ENCODE data around the gene WBP11.

Gene WBP11

DNA sequence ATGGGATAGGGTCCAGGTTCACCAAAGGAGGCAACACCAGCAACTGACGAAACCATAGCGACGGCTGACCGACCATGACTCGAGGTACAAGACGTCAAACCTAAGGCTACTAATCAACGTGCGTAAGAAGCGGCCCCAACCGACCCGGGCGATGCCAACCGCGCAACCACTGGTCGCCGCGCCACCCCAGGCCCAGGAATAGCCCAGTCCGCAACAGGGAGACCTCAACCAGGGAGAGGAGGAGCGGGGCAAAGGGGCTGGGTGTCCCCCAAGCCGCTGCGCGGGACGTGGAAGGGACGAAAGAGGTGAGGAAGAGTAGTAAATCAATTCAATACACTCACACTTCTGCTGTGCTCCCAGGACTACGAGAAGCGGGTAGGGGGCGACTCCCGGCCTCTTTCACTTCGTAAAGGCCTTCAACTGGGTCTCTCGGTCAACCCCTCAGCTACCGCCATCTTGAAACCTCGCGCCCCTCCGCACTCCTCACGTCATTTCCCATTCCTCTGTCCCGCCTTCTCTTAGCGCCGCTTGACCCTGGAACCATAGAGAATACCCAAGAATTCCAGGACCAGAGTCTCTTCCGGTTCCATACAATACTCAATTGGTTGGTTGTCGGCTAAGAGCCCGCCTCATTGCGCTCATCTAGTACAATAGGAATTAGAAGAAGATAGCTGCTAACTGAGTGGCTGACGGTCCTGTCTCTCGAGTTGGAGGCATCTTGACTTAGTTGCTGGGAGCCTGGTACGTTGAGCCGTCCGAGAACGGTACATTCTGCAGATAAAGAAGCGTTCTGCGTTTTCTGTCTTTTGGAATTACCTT, at the start of gene WBP11, which contains the start of gene C12orf60:
Gene WBP11, minus strand, starts transcription at position 468 of the 819 bp plus-strand sequence. CDS start 2,095 bp downstream, outside the sequence.
Gene C12orf60, plus strand, starts transcription at position 660 of the 819 bp plus-strand sequence. CDS start 19,266 bp downstream, outside the sequence.
- DNase-seq, result peak; percentile 99

DNA sequence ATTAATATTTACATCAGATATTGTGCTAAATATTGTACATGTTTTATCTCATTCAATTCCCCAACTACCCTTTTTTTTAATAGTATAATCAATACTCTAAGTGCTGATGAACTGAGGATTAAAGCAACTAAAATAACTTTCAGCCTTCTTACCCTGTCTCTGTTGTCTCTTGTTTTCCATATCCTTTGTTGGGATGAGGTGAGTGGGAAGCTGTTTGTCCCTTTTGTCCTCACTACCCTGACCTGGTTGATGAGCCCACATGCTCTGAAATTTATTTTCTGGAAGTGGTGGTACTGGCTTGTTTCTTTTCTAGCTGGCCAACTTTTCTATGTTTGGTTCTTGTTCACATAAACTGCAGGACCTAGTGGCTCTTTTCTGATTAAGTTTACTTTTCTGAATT, 49.6 kb upstream of the WBP11 start:
- DNase-seq, result no peak

DNA sequence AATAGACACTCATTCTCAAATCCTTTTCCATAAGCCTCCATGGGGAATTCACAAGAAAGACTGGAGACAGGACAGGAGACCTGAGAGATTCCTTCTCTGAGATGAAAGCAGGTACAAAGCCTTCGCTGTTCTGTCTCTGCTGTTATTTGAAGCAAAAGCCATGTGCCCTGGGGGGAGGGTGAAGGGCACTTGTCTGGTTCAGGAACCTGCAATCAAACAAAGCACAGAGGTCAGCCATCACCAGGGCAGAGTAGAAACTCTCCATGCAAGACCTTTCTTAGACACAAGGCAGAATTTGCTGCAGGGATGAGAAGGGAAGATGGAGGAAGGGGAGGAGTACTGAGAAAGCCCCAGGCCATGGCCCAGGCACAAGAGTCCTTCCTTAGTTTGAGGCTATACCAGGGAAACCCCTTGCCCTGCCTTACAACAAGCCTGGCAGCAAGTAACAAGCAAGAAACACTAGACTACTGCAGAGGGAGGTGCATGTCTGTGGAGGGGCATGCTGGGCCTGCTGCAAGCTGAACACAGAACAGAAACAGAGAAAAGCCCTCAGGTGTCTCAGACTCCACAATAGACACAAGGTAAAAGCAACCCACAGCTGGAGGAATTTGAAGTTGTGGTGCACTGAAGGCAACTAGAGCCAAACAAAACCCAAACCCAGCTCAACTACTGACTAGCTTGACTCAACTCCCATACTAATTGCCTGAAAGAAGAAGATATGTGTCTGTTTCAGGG, 47.8 kb upstream of the WBP11 start:
- no peak for DNase-seq

DNA sequence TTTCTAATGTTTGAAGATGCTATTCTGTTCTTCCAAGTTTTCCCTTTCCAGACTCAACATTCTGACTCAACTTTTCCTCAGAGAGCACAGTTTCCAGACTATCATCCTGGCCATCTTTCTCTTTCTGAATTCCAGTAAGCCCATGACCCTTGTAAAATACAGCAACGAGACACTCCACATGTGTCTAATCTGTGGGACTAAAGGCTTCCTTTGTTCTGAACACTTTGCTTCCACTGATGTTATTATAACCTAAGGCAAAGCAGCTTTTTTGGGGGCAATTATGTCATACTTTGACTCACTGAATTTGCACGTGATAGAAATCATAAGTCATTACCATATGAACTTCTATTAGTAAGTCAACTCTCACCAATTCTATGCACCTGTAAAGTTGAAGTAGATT, 46.4 kb upstream of the WBP11 start:
- DNase-seq, result no peak

DNA sequence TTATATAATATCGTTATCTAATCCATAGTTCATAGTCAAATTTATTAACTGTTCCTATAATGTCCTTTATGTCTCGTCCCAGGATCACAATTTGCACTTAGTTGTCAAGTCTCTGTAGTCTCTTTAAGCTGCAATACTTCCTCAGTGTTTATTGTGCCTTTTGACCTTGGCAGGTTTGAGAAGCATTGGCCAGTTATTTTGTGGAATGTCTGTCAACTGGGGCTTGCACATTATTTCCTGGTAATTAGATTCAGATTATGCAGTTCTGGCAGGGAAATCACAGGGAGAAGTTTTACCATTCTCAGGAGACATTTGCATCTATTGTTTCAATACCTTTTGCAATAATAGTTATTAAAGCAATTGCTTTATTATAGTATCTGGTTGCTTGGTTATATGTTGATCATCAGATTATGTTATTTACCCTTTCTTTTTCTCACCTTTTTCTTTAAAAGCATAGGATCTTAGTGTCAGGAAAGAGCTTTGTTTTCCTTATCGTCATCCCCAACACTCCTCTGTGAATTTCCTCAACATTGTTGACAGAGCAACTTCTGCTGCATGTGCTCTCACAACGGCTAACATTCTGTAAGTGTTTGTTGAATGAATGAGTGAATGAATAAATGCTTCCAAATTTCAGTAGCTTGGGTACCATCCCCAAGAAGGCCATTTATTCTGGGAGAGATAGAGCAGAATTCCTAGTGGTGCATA, 43.8 kb upstream of the WBP11 start:
- DNase-seq, result no peak

DNA sequence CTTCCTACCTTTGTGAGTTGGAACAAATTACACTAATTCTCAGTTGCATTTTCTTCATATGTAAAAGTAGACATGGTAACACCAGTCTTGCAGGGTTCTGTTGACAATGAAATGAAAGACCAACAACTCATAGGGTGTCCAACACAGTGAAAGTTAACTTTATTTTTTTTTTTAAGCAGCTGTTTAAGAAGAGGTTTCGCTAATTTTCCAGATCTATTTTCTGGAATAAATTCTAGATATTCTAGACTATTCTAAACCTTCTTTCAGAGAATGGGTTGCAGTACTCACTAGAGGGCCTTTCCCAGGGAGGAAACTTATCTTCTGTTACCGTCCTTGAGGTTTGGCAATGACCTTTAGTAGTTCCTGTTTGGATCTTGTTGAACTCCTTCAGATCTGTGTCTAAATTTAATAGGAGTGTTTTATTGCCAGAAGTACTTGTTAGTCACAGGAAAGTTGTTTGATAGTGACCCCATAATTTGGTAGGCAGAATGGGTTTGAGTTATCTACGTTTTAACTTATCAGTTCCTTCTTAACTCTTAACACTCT, 42.8 kb upstream of the WBP11 start:
- no peak for DNase-seq

DNA sequence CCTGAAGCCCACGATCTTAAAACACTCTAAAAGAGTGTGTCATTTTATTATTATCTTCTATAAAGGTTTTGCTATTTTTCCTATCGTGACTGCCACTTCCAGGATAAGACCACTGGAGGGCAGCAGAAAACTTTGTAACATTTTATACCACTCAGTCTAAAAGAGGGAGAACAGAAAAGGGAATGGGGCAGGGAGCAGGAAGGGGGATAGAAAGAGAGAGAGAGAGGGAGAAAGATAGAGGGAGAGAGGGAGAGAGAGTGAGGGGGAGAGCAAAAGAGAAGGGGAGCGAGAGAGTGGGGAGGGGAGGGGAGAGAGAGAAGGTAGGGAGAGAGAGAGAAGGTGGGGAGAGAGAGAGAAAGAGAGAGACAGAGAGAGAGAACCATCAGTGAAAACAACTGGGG, 42.1 kb upstream of the WBP11 start:
- peak; percentile 3 for DNase-seq

DNA sequence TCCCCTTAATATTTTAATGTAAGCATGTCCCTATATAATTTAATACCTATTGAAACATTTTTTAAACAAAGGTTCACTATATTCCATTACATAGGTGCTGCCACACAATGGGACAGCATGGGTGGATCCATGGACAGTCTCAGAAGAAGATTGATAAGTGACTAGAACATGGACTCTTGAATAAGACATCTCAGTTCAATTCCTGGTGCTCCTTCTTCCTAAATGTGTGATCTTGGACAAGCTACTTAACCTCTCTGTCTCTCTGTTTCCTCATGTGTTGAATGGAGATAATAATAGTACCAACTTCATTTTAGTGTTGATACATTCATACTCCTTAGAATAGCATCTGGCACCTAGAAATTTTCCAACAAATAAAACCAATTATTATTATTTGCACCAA, 41.1 kb upstream of the WBP11 start:
- no peak for DNase-seq

DNA sequence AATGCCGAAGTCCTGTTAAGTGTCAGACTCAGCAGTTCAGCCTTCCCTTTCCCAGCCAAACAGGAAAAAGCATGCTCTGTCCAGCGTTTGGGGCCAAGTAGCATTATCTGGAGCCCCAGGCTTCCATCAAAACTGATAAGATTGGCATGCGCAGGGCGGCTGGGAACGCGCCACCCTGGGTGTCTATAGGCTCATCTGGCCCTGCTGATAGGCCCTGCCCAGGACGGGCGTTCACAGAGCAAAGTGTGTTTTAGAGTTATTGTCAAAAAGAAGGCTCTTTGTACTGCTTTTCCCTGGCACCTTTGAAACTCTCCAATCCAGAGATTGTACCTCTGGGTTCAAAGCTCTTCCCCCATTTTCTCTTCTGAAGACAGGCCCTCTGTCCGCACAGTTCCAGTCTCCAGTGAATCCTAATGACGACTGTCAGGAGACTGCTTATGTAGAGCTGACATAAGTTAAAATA, 40.2 kb upstream of the WBP11 start, which contains the start of gene ART4:
Gene ART4, minus strand, starts transcription at position 102 of the 463 bp plus-strand sequence. CDS start 413 bp downstream, outside the sequence.
- DNase-seq, result no peak

DNA sequence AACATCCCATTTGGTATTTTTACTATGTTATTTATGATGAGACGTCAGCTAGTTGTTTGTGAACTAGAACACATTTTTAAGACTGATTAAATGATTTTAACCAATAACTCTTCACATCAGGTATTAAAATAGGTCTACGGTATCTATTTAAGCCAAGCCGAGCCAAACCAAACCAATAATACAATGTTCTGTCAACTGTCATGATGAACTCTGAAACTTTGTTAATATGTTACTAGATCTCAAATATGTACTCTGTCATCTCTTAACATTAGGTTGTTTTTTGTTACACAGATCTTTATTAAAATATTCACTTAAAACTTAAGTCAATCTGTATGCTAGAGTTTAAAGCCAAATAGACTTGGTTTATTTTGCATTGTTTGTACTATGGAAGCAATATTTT, 39.0 kb upstream of the WBP11 start:
- DNase-seq, result no peak

DNA sequence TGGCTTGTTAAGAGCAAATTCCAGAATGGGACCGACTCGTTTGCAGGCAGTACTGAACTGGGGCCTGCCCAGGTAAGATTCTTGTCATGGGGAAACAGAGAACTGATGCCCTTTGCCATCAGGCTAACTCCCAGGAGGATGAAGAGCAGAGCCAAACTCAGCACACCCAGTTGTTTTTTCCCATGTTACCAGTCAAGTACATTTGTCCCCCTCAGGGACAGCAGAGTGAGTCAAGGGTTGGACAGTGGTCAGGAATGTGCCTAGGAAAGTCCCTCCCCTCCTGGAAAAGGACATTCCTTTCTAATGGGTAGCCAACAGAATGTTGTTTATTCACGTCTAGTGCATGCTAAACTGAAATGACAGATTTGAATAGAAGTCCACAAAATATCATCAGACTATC, 38.5 kb upstream of the WBP11 start:
- no peak for DNase-seq

DNA sequence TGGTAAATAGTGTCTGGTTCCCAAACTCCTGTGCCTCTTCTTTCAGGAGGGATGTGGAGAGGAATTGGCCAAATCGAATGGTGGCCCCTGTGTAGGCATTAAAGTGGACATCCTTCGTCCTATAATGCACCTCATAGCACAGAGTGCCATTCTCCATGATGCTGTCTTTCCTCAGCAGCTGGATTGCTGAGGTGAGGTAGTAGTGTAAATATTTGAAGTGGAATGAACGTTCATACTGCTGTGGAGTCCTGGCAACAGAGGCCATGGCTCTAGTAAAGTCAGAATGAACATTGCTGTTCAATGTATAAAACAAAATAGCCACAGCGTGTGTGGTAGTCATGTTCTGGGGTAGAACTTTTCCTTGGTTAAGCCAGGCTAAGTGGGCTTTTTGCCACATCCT, 37.3 kb upstream of the WBP11 start:
- DNase-seq, result peak; percentile 17

DNA sequence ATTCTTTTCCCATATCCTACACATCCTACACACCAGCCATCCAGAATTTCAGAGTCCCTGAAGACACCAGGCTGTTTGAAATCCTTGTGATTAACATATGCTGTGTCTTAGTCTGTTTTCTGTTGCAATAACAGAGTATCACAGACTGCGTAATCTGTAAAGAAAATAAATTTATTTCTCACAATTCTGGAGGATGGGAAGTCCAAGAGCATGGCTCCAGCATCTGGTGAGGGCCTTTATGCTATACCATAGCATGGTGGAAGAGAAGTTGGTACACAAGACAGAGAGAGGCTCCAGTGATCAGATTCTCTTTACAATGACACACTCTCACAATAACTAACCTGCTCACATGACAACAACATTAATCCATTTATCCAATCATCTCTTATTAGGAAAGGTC, 36.0 kb upstream of the WBP11 start:
- no peak for DNase-seq

DNA sequence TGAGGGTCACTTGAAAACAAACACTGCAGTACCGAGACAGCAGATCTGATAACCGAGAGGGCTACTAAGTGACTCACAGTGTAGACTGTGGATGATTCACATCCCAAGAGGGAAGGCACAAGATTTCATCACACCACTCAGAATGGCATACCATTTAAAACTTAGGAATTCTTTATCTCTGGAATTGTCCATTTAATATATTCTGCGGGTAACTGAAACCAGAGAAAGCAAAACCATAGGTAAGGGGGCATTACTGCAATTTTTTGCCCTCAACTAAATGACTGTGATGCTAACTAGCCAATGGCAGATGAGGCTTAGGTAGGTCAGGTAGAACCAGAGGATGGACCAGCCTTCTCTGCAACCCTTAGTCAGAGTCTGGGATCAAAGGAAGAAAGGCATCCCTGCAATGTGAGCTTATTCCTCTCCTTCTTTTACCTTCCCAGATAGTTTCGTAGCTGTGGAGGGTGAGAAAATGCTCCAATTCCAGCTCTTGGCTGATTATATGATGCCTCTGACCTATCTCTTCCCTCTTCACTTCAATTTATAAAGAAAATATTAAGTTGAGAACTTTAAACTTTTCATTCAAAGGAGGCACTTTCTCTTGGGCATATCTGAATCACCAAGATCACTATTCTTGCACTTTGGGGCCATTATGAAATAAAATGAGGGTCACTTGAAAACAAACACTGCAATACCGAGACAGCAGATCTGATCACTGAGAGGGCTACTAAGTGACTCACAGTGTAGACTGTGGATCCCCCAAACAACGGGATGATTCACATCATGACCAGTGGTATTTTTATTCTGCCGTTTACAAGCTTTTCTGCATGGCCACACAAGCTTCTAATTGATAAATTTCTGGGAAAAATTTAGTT, 33.3 kb upstream of the WBP11 start:
- no peak for DNase-seq

DNA sequence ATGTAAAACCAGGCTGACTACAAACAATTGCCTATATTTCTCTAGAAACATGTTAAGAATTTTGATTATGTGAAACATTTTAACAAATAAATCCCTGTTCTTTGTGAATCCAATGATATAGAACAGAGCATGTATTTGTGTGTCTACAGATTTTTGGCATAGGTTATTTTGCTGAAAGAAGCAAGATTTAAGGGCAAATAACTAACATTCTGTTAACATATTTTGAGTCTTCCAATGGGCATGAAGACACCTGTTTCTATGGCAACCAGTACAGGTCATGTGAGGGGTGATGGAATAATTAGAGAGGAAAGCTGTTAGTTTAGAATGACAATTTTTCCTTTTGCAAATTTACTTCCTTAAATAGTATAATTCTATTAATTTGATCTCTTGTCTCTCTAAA, 31.2 kb upstream of the WBP11 start:
- no peak for DNase-seq

DNA sequence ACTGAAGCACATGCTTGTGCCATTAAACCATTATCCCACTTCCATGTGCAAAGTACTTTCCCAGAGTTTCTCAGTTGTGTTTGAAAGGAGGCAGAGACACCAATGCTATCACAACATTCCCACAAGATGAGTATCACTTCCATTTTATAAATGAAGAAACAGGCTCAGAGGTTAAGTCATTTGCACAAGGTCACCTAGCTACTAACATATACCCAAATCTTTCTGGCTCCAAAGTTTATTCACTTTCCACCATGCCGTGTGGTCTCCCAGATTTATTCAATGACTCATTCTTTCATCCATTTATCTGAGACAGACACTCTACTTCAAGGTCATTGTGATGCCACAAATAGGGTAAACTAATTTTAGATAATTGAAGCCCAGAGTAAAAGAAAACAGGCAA, 30.7 kb upstream of the WBP11 start:
- no peak for DNase-seq

DNA sequence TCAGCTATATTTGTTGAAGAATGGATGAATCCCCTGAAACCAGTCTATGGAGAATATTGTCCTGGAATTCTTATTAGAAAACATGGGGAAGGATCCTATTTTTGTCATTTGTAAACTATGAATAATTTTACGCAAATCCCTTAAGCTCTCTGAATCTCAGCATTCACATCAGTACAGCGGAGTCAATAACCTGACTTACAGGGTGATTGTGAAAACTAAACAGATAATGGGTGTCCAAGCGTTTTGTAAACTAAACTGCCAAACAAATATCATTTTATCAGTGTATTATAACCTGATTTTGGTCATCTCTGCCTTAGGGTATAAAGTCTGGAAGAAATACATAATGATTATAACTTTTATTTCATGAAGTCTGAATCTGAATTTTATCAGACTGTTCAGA, 30.1 kb upstream of the WBP11 start:
- DNase-seq, result no peak

DNA sequence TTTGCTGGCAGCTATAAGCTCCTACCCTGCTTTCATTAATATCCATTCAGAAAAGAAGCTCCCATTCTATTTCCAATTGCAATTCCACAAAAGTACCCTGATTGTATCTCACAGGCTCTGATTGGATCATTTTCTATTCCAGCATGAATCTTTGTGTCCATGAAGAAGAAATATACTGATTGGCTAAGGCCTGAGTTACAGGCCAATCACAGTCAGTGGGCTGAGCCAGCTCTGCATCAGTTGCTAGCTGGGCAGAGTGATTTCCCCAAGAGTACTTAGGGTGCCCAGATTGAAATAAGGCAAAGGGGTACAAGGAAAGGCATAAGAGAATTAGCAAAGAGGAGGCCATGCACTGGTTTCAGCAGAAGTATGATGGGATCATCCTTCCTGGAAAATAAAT, 25.6 kb upstream of the WBP11 start:
- DNase-seq, result no peak

DNA sequence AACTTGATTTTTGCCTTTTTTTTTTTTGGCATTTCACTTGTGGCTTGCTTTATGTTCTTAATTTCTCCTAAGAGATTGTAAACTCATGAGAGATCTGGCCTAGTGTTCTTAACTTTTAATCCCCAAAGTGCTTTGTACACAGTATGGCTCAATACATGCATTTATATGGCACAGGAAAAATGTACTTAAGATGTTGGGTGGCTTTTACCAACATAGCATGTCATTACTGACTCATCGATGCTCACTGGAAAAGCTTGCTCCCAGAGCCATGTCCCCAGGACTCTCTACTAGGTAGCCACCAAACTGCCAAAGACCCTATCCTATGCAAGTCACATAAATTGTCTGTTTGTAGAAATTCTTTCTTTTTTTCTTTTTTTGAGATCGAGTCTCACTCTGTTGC, 23.8 kb upstream of the WBP11 start:
- no peak for DNase-seq

DNA sequence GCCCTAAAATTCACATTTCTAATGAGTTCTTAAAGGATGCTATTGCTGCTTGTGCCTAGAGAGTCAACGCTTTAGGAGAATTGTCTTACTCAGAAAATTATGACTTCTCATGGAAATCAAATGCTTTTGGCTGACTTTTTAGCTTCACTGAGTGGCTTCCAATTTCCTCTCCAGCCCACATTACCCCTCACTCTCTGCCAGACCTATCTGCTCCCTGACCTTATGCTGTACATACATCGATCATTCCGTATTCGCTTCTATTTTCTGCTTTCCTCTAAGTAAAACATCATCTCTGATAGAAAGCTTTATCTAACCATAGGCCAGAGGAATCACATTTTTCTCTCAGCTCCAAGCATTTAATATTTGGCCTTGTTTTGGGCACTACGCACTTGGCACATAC, 23.2 kb upstream of the WBP11 start:
- DNase-seq, result no peak

DNA sequence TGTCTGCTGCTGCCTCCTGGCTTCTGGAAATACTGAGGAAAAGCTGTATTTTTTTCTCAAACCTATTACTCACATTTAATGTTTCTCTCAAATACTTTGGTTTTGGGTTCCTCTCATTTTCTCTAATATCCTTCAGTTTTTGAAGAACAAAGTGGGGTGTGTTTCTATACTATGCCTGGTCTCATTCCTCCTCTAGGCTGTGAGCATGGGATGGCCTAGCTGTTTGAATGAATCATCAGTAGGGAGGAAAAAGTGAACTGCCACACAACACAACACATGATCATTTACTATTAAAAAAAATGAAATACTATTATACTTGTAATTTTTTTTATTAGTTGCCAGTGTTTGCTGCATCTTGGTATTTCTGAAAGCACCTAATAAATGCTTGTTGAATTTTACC, 22.0 kb upstream of the WBP11 start:
- DNase-seq, result no peak

DNA sequence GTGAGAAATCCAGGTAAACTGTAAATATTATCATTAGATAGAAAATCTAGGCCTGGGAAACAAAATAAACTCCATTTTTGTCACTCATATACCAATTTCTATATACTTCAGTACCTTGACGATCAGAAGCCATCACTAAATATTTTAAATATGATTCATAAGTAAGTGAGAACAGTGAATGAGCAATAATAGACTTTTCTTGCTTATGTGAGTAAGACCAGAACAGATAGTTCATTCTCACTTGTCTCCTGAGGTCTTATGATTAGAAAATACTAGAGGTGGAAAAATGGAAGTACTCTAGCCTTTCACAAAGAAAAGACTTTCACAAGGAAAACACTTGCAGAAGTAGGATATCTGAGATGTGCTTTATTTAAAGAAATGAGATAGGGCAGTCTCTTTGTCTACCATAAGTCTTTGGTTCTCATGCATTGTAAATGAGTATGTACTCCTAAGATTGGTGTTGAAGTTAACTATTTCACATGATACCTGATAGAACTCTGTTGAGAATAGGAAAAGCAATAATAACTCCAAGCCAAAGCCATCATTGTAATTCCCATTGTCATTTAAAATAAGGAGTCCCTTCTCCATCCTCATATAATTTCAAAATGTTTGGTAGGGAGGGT, 20.8 kb upstream of the WBP11 start:
- DNase-seq, result no peak

Data from DMS153 (cell line).